IMR-90 (cell line): Measurements from ENCODE around the gene TLCD4.

Experiments
- CEBPB ChIP-seq: IDR thresholded peaks from 2 replicates; pipeline ENCODE4 v1.6.1; 2012; ENCODE audit warnings: low read depth, low read length, improper control_type of control experiment
- CTCF ChIP-seq: conservative IDR thresholded peaks from 2 replicates; pipeline ENCODE4 v1.5.1; 2012; ENCODE audit warnings: mild to moderate bottlenecking, low read depth, low read length, improper control_type of control experiment
- FOS ChIP-seq: fragments of 150-350 bp; IDR thresholded peaks from 2 replicates; pipeline ENCODE4 v1.6.1; 2016; ENCODE audit warnings: low read depth, low read length
- MAFK ChIP-seq: IDR thresholded peaks from 2 replicates; pipeline ENCODE4 v1.6.1; 2012; ENCODE audit warnings: low read depth, low read length, improper control_type of control experiment
- MXI1 ChIP-seq: IDR thresholded peaks from 2 replicates; pipeline ENCODE4 v1.6.1; 2012; ENCODE audit warnings: low read depth, mild to moderate bottlenecking, low read length, moderate library complexity, borderline replicate concordance
- POLR2A ChIP-seq: IDR thresholded peaks from 2 replicates; pipeline ENCODE4 v1.6.1; 2012; ENCODE audit warnings: mild to moderate bottlenecking, low read depth, low read length
- RAD21 ChIP-seq: IDR thresholded peaks from 2 replicates; pipeline ENCODE4 v1.6.1; 2012; ENCODE audit warnings: low read length, improper control_type of control experiment
- RCOR1 ChIP-seq: IDR thresholded peaks from 2 replicates; pipeline ENCODE4 v1.6.1; 2012; ENCODE audit warnings: mild to moderate bottlenecking, low read length, improper control_type of control experiment; ENCODE audit not compliant: insufficient replicate concordance
- USF2 ChIP-seq: fragments of 150-350 bp; IDR thresholded peaks from 2 replicates; pipeline ENCODE4 v1.6.1; 2017; ENCODE audit warnings: mild to moderate bottlenecking, antibody characterized with exemption, low read length, low read depth

GRCh38 chr1:95146637-95147036 is 29.5 kb downstream of the TLCD4 start:
- TF ChIP-seq POLR2A, result no peak
- no peak for TF ChIP-seq MAFK
- no peak for TF ChIP-seq RAD21
- no peak for TF ChIP-seq CTCF
- TF ChIP-seq CEBPB, result no peak
- no peak for TF ChIP-seq MXI1
- TF ChIP-seq FOS, result no peak
- no peak for TF ChIP-seq USF2
- no peak for TF ChIP-seq RCOR1
